Liver (tissue), 9 donors: ENCODE measurements around the gene WAC. TPM values are rescaled to one million over a fixed set of nuclear protein-coding genes. Genes with fewer than 3 reads are reported as not detected.

ENCODE experiments used
- DNase-seq: peaks from one replicate; pipeline ENCODE4 v3.0.0-alpha.2; 2017; ENCODE audit warnings: low spot score
- H3K27ac ChIP-seq, 2 donors: one replicate each; pipeline ENCODE4 v1.7.0; 2013; ENCODE audit warnings: inconsistent platforms in 2 of 2, low read length in 2 of 2, control low read depth in 1 of 2, low read depth in 1 of 2, mild to moderate bottlenecking in 1 of 2
- H3K27me3 ChIP-seq, 4 donors: one replicate each; pipeline versions ENCODE4 v1.6.1 to v1.7.0; 2013; ENCODE audit warnings: low read length in 3 of 4, inconsistent platforms in 1 of 4, mild to moderate bottlenecking in 1 of 4, moderate library complexity in 1 of 4; ENCODE audit not compliant: control insufficient read depth in 4 of 4, insufficient read depth in 4 of 4
- H3K36me3 ChIP-seq, 4 donors: one replicate each; pipeline versions ENCODE4 v1.6.1 to v1.7.0; 2013; ENCODE audit warnings: low read length in 3 of 4, mild to moderate bottlenecking in 3 of 4, low read depth in 1 of 4, moderate library complexity in 1 of 4; ENCODE audit not compliant: control insufficient read depth in 4 of 4, insufficient read depth in 3 of 4
- H3K4me1 ChIP-seq, 4 donors: one replicate each; pipeline versions ENCODE4 v1.6.1 to v1.7.0; 2013; ENCODE audit warnings: low read length in 3 of 4, mild to moderate bottlenecking in 3 of 4, moderate library complexity in 1 of 4; ENCODE audit not compliant: control insufficient read depth in 4 of 4, insufficient read depth in 4 of 4
- H3K4me3 ChIP-seq, 3 donors: one replicate each; pipeline versions ENCODE4 v1.6.1 to v1.7.0; 2013; ENCODE audit warnings: low read length in 3 of 3, control low read depth in 1 of 3, low read depth in 1 of 3, mild to moderate bottlenecking in 1 of 3
- H3K9ac ChIP-seq, 2 donors: one replicate each; pipeline ENCODE4 v1.7.0; 2013; ENCODE audit warnings: low read length in 2 of 2, mild to moderate bottlenecking in 2 of 2, moderate library complexity in 2 of 2, control low read depth in 1 of 2, low read depth in 1 of 2
- H3K9me3 ChIP-seq, 4 donors: one replicate each; pipeline versions ENCODE4 v1.6.1 to v1.7.0; 2013; ENCODE audit warnings: low read length in 3 of 4; ENCODE audit not compliant: control insufficient read depth in 4 of 4
- ATF3 ChIP-seq: IDR thresholded peaks from 2 replicates; pipeline ENCODE4 v1.6.1; 2016; ENCODE audit warnings: antibody characterized with exemption
- EGR1 ChIP-seq, 2 donors: IDR thresholded peaks; 2 replicates each; pipeline ENCODE4 v1.6.1; 2016 to 2018; ENCODE audit warnings: antibody characterized with exemption in 2 of 2, low read depth in 2 of 2
- FOXA1 ChIP-seq: IDR thresholded peaks from 2 replicates; pipeline ENCODE4 v1.6.1; 2016; ENCODE audit warnings: antibody characterized with exemption
- FOXA2 ChIP-seq: IDR thresholded peaks from 2 replicates; pipeline ENCODE4 v1.6.1; 2016; ENCODE audit warnings: antibody characterized with exemption
- GABPA ChIP-seq, 2 donors: IDR thresholded peaks in 1 of 2; conservative IDR thresholded peaks in 1 of 2; 2 replicates each; pipeline ENCODE4 v1.6.1; 2016; ENCODE audit warnings: antibody characterized with exemption in 2 of 2, mild to moderate bottlenecking in 1 of 2, moderate library complexity in 1 of 2
- HNF4A ChIP-seq, 2 donors: conservative IDR thresholded peaks; 2 replicates each; pipeline ENCODE4 v1.6.1; 2016; ENCODE audit warnings: antibody characterized with exemption in 2 of 2, mild to moderate bottlenecking in 2 of 2
- HNF4G ChIP-seq: IDR thresholded peaks from 2 replicates; pipeline ENCODE4 v1.6.1; 2016; ENCODE audit warnings: antibody characterized with exemption
- JUND ChIP-seq, 2 donors: IDR thresholded peaks; 2 replicates each; pipeline ENCODE4 v1.6.1; 2016; ENCODE audit warnings: antibody characterized with exemption in 2 of 2
- RAD21 ChIP-seq, 2 donors: IDR thresholded peaks; 2 replicates each; pipeline ENCODE4 v1.6.1; 2016; ENCODE audit warnings: antibody characterized with exemption in 2 of 2, mild to moderate bottlenecking in 2 of 2
- TAF1 ChIP-seq: conservative IDR thresholded peaks from 2 replicates; pipeline ENCODE4 v1.6.1; 2016; ENCODE audit warnings: antibody characterized with exemption, mild to moderate bottlenecking
- YY1 ChIP-seq: IDR thresholded peaks from 2 replicates; pipeline ENCODE4 v1.6.1; 2016; ENCODE audit warnings: antibody characterized with exemption, mild to moderate bottlenecking
- ZBTB33 ChIP-seq: IDR thresholded peaks from 2 replicates; pipeline ENCODE4 v1.6.1; 2016; ENCODE audit warnings: antibody characterized with exemption
- WGBS: extraction: QIAGEN DNeasy Blood & Tissue Kit; methylation state at CpG from one replicate; pipeline ENCODE4 v1.1.7; 2013; 5-methylcytosine and 5-hydroxymethylcytosine counted together
- polyA plus RNA-seq, 2 donors: library from polyadenylated mRNA; stranded (reverse) in 1 of 2; unstranded in 1 of 2; fragments of 200-250 nt in 1 of 2; fragments of >200 nt in 1 of 2; fragmentation: Nextera tagmentation in 1 of 2; extraction: Ambion mirVana in 1 of 2; gene quantifications; one replicate each; pipeline versions ENCODE4 v1.2.1 to v1.2.3, GENCODE V29; 2013 to 2015
- total RNA-seq, 2 donors: library from RNA; depleted of rRNA; stranded (reverse); fragments of >200 nt; gene quantifications; one replicate each; pipeline ENCODE4 v1.2.3, GENCODE V29; 2014
- TF ChIP-seq, protein P1 (sequence below): IDR thresholded peaks from 2 replicates; pipeline ENCODE4 v1.6.1; 2016; ENCODE audit warnings: antibody characterized with exemption
- TF ChIP-seq, protein P2 (sequence below): fragments of 150-350 bp; IDR thresholded peaks from 2 replicates; pipeline ENCODE4 v1.5.1; 2017; ENCODE audit warnings: improper control_type of control experiment, low read depth, low read length; ENCODE audit not compliant: missing input control
- TF ChIP-seq, protein P3 (sequence below): IDR thresholded peaks from 2 replicates; pipeline ENCODE4 v1.6.1; 2016; ENCODE audit warnings: antibody characterized with exemption, mild to moderate bottlenecking
- donor health status: healthy.
- donor health status: healthy.
- donor health status: healthy.
- donor health status: healthy.
- donor health status: healthy.

WAC gene
- total and polyA plus RNA-seq, 4 donors: 20.2 to 48.7 (median 32.0) TPM

DNA sequence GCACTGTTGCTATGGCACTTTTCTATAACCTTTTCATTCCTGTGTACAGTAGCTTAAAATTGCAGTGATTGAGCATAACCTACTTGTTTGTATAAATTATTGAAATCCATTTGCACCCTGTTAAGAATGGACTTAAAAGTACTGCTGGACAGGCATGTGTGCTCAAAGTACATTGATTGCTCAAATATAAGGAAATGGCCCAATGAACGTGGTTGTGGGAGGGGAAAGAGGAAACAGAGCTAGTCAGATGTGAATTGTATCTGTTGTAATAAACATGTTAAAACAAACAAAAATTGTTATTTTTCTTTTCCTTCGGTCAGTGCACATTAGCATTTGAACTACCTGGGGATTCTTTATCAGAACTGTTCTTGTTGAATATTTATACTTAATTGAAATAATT, 87.3 kb downstream of the WAC start:
- Histone ChIP-seq H3K27ac (no peak overlapping the region), H3K36me3 (peaks cover 6 to 28% (median 22%) of the 10 kb centered on the region in 4 donors), H3K4me3 (no peak overlapping the region), H3K9ac (no peak overlapping the region), H3K9me3 (no peaks in the 10 kb centered on the region), H3K27me3 (no peaks in the 10 kb centered on the region), H3K4me1 (no peaks in the 10 kb centered on the region)
- TF ChIP-seq, protein P1, sequence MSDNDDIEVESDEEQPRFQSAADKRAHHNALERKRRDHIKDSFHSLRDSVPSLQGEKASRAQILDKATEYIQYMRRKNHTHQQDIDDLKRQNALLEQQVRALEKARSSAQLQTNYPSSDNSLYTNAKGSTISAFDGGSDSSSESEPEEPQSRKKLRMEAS: no peak
- TF ChIP-seq, protein P2, sequence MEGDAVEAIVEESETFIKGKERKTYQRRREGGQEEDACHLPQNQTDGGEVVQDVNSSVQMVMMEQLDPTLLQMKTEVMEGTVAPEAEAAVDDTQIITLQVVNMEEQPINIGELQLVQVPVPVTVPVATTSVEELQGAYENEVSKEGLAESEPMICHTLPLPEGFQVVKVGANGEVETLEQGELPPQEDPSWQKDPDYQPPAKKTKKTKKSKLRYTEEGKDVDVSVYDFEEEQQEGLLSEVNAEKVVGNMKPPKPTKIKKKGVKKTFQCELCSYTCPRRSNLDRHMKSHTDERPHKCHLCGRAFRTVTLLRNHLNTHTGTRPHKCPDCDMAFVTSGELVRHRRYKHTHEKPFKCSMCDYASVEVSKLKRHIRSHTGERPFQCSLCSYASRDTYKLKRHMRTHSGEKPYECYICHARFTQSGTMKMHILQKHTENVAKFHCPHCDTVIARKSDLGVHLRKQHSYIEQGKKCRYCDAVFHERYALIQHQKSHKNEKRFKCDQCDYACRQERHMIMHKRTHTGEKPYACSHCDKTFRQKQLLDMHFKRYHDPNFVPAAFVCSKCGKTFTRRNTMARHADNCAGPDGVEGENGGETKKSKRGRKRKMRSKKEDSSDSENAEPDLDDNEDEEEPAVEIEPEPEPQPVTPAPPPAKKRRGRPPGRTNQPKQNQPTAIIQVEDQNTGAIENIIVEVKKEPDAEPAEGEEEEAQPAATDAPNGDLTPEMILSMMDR: no peak
- no peak for TF ChIP-seq FOXA1
- peak in 1 of 2 donors; percentile 27 for TF ChIP-seq HNF4A (conservative IDR thresholded peaks at IDR 0.05)
- WGBS: 48% methylated on average over 2 of the region's 2 CpGs
- DNase-seq: no peak

GRCh38 chr10:28623483-28623882, 90.6 kb downstream of the WAC start:
- Histone ChIP-seq H3K9me3 (no peaks in the 10 kb centered on the region), H3K4me3 (no peak overlapping the region), H3K36me3 (peaks cover 0 to 4% (median 3%) of the 10 kb centered on the region in 4 donors), H3K4me1 (no peaks in the 10 kb centered on the region), H3K27ac (no peak overlapping the region), H3K27me3 (no peaks in the 10 kb centered on the region), H3K9ac (no peak overlapping the region)
- no peak for DNase-seq
- WGBS: 87% methylated on average over 7 of the region's 7 CpGs
- no peak for TF ChIP-seq RAD21 (IDR thresholded peaks at IDR 0.05)
- TF ChIP-seq GABPA (IDR thresholded peaks at IDR 0.05 in 1 of 2, conservative IDR thresholded peaks at IDR 0.05 in 1 of 2): no peak
- TF ChIP-seq, protein P1: no peak
- no peak for TF ChIP-seq HNF4A (conservative IDR thresholded peaks at IDR 0.05)
- TF ChIP-seq ATF3: no peak
- TF ChIP-seq YY1: no peak
- TF ChIP-seq, protein P2: no peak
- TF ChIP-seq, protein P3, sequence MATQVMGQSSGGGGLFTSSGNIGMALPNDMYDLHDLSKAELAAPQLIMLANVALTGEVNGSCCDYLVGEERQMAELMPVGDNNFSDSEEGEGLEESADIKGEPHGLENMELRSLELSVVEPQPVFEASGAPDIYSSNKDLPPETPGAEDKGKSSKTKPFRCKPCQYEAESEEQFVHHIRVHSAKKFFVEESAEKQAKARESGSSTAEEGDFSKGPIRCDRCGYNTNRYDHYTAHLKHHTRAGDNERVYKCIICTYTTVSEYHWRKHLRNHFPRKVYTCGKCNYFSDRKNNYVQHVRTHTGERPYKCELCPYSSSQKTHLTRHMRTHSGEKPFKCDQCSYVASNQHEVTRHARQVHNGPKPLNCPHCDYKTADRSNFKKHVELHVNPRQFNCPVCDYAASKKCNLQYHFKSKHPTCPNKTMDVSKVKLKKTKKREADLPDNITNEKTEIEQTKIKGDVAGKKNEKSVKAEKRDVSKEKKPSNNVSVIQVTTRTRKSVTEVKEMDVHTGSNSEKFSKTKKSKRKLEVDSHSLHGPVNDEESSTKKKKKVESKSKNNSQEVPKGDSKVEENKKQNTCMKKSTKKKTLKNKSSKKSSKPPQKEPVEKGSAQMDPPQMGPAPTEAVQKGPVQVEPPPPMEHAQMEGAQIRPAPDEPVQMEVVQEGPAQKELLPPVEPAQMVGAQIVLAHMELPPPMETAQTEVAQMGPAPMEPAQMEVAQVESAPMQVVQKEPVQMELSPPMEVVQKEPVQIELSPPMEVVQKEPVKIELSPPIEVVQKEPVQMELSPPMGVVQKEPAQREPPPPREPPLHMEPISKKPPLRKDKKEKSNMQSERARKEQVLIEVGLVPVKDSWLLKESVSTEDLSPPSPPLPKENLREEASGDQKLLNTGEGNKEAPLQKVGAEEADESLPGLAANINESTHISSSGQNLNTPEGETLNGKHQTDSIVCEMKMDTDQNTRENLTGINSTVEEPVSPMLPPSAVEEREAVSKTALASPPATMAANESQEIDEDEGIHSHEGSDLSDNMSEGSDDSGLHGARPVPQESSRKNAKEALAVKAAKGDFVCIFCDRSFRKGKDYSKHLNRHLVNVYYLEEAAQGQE: no peak
- no peak for TF ChIP-seq ZBTB33
- no peak for TF ChIP-seq EGR1 (IDR thresholded peaks at IDR 0.05; ENCODE audit: low read depth in 2 of 2)
- TF ChIP-seq JUND (IDR thresholded peaks at IDR 0.05): no peak
- TF ChIP-seq HNF4G: no peak
- no peak for TF ChIP-seq TAF1
- TF ChIP-seq FOXA1: no peak
- TF ChIP-seq FOXA2: no peak
